PC-9 (cell line): ENCODE measurements around the gene HDDC3. TPM values are rescaled to one million over a fixed set of nuclear protein-coding genes. Genes with fewer than 3 reads are reported as not detected.

Experiments used
- BruUV-seq: library from RNA; stranded (reverse); fragments of 400-500 nt; replicated peaks from 2 replicates; lab custom pipeline; 2021; lab: Mats Ljungman, UMichigan
- CTCF ChIA-PET: fragments of 300-600 bp; sonication (Branson Sonifier 250); formaldehyde crosslinking; loops from one replicate; lab custom pipeline; 2022; ENCODE audit warnings: antibody characterized with exemption; lab: Charles Lee
- POLR2A ChIA-PET: fragments of 300-600 bp; sonication (Branson Sonifier 250); formaldehyde crosslinking; loops from one replicate; lab custom pipeline; 2022; ENCODE audit warnings: antibody characterized with exemption; ENCODE audit not compliant: unreplicated experiment; lab: Charles Lee
- DNase-seq, 2 experiments: peaks; one replicate each; pipeline versions ENCODE4 v3.0.0 to v3.0.0-alpha.2; 2015 to 2022; ENCODE audit warnings: mixed read lengths in 1 of 2
- H2AFZ ChIP-seq: fragments of 200-600 bp; sonication (generic); 2 replicates; pipeline ENCODE4 v1.8.1; 2017; ENCODE audit warnings: antibody characterized with exemption
- H3F3A ChIP-seq: fragments of 200-600 bp; sonication (generic); 2 replicates; pipeline ENCODE4 v1.8.1; 2017; ENCODE audit warnings: antibody characterized with exemption, mild to moderate bottlenecking, low read depth; ENCODE audit not compliant: insufficient read depth
- H3K27ac ChIP-seq: fragments of 200-600 bp; sonication (generic); 2 replicates; pipeline ENCODE4 v1.6.1; 2016; ENCODE audit warnings: mixed run types
- H3K27me3 ChIP-seq: fragments of 200-600 bp; sonication (generic); 2 replicates; pipeline ENCODE4 v1.6.1; 2016; ENCODE audit warnings: low read depth, mixed run types; ENCODE audit not compliant: insufficient read depth
- H3K36me3 ChIP-seq: fragments of 200-600 bp; sonication (generic); 2 replicates; pipeline ENCODE4 v1.6.1; 2016; ENCODE audit warnings: low read depth, mixed run types
- H3K4me1 ChIP-seq: fragments of 200-600 bp; sonication (generic); replicated peaks from 2 replicates; pipeline ENCODE4 v1.6.1; 2016; ENCODE audit warnings: mixed run types; ENCODE audit not compliant: insufficient read depth
- H3K4me2 ChIP-seq: fragments of 200-600 bp; sonication (generic); 2 replicates; pipeline ENCODE4 v1.6.1; 2017; ENCODE audit warnings: mixed run types
- H3K4me3 ChIP-seq: fragments of 200-600 bp; sonication (generic); 2 replicates; pipeline ENCODE4 v1.6.1; 2016; ENCODE audit warnings: mixed run types
- H3K79me2 ChIP-seq: fragments of 200-600 bp; sonication (generic); 2 replicates; pipeline ENCODE4 v1.6.1; 2017; ENCODE audit warnings: low read depth, mixed run types
- H3K9me2 ChIP-seq: fragments of 200-600 bp; sonication (generic); 2 replicates; pipeline ENCODE4 v1.8.1; 2017; ENCODE audit warnings: mild to moderate bottlenecking; ENCODE audit not compliant: insufficient read depth
- H3K9me3 ChIP-seq: fragments of 200-600 bp; sonication (generic); 2 replicates; pipeline ENCODE4 v1.8.1; 2016; ENCODE audit warnings: low read depth; ENCODE audit not compliant: insufficient read depth
- H4K20me1 ChIP-seq: fragments of 200-600 bp; sonication (generic); 2 replicates; pipeline ENCODE4 v1.8.1; 2017; ENCODE audit not compliant: insufficient read depth
- CTCF ChIP-seq: fragments of 200-600 bp; sonication (generic); conservative IDR thresholded peaks from 2 replicates; pipeline ENCODE4 v1.6.1; 2017; ENCODE audit warnings: mixed run types, antibody characterized with exemption, mild to moderate bottlenecking, moderate library complexity
- EZH2 ChIP-seq: fragments of 200-600 bp; sonication (generic); IDR thresholded peaks from 2 replicates; pipeline ENCODE4 v1.8.0; 2017; ENCODE audit warnings: antibody characterized with exemption, low read depth
- intact Hi-C: fragments of 100-400 bp; cut with micrococcal nuclease; formaldehyde crosslinking; loops from one replicate; pipeline ENCODE4 v1.10.0; 2022; ENCODE audit not compliant: unreplicated experiment
- total RNA-seq: library from RNA; stranded (reverse); gene quantifications from 2 replicates; pipeline ENCODE4 v1.2.3, GENCODE V29; 2021

HDDC3 gene
- total RNA-seq, 1 experiment from 2014 or later, result 18.1 TPM

DNA sequence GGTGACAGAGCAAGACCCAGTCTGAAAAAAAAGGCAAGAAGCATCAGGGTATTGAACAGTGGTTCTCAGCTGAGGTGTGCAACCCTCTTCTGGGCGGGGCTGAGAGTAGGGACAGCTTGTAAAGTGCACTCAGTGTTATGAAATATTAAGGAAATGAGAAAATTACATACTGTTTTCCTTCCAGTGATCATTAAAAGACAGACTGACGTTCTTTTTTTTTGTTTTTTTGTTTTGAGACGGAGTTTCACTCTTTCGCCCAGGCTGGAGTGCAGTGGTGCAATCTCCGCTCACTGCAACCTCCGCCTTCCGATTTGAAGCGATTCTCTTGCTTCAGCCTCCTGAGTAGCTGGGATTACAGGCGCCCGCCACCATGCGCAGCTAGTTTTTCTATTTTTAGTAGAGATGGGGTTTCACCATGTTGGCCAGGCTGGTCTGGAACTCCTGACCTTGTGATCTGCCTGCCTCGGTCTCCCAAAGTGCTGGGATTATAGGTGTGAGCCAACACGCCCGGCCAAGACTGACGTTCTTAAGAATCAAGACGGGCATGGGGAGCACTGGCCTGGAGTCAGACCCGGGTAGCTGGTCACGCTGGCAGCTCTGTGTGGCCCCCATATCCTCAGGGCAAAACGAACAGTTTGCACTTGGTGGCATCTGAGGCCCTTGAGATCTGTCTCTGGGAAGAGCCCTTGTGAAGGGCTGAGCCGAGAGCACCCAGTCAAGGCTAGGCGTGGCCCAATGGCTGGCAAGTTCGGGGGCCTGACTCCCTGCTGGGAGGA, 17.9 kb downstream of the HDDC3 start:
- Histone ChIP-seq H3K79me2 (no peaks in the 10 kb centered on the region), H3K36me3 (no peaks in the 10 kb centered on the region), H3K9me3 (no peaks in the 10 kb centered on the region), H3K4me2 (no peak overlapping the region), H4K20me1 (no peaks in the 10 kb centered on the region), H3K4me3 (no peak overlapping the region), H3F3A (no peaks in the 10 kb centered on the region), H3K9me2 (no peaks in the 10 kb centered on the region), H2AFZ (no peak overlapping the region), H3K4me1 (no peaks in the 10 kb centered on the region), H3K27me3 (no peaks in the 10 kb centered on the region), H3K27ac (no peak overlapping the region)
- intact Hi-C loops, result no loop called here
- no TSS peak for BruUV-seq
- CTCF ChIA-PET, result interaction anchor here (0.6 kb wide), 1 partner anchor 447 kb away, joined by 3 read pairs; no protein-coding TSS in a partner anchor
- POLR2A ChIA-PET, result no interaction called here
- TF ChIP-seq EZH2 (no peak), CTCF (no peak)
- DNase-seq, result no peak

DNA sequence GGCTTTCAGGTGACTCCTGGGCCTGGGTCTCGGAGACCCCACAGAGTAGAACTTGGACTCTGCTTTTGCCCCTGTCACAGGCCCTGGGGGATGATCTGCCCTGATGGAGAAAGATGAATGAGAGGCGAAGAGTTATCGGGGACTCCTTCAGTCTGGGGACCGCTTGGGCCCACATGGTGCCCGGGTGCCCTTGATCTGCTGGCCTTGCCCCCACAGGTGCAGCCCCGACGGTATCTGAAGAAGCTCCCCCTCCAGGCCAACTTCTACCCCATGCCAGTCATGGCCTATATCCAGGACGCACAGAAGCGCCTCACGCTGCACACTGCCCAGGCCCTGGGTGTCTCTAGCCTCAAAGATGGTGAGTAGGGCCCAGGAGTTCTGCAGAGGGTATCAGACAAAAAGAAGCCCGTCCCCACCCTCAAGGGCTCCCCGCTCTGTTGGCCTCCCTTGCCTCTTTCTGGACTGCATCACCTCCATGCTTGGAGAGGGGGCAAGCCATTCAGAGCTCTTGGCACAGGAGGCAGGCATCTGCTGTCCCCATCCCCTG, 18.9 kb downstream of the HDDC3 start:
- no peak overlapping the region for H3K27ac ChIP-seq
- ChIA-PET POLR2A (no interaction called here), CTCF (interaction anchor here (0.6 kb wide), 1 partner anchor 446 kb away, joined by 3 read pairs; no protein-coding TSS in a partner anchor)
- no peak overlapping the region for H3K4me3 ChIP-seq
- no peaks in the 10 kb centered on the region for H4K20me1 ChIP-seq
- no peaks in the 10 kb centered on the region for H3K36me3 ChIP-seq
- no peaks in the 10 kb centered on the region for H3K9me2 ChIP-seq
- DNase-seq, result no peak
- no peak overlapping the region for H3K4me2 ChIP-seq
- H3K4me1 ChIP-seq, result no peaks in the 10 kb centered on the region
- TF ChIP-seq CTCF (no peak), EZH2 (no peak)
- no peaks in the 10 kb centered on the region for H3K9me3 ChIP-seq
- H2AFZ ChIP-seq, result no peak overlapping the region
- intact Hi-C loops, result no loop called here
- H3F3A ChIP-seq, result no peaks in the 10 kb centered on the region
- BruUV-seq, result no TSS peak
- no peaks in the 10 kb centered on the region for H3K79me2 ChIP-seq
- no peaks in the 10 kb centered on the region for H3K27me3 ChIP-seq

DNA sequence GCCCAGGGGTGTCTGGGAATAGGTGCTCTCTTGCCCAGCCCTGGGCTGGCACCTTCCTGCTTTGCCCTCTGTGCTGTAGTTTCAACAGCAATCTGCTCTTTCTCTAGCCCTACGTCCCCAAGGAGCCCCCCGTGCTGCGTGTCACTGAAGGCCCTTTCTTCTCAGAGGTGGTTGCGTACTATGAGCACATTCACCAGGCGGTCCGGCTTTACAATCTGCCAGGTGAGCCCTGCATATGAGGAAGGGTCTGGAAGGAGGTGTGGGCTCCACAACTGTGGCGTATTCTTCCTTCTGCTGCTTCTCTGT, 19.6 kb downstream of the HDDC3 start:
- Histone ChIP-seq H2AFZ (no peak overlapping the region), H4K20me1 (no peaks in the 10 kb centered on the region), H3K4me2 (no peak overlapping the region), H3K4me1 (no peaks in the 10 kb centered on the region), H3F3A (peaks cover 2% of the 10 kb centered on the region; the same call in 1 of the 2 replicates), H3K27ac (no peak overlapping the region), H3K4me3 (no peak overlapping the region), H3K79me2 (no peaks in the 10 kb centered on the region), H3K9me2 (no peaks in the 10 kb centered on the region), H3K9me3 (no peaks in the 10 kb centered on the region), H3K36me3 (no peaks in the 10 kb centered on the region), H3K27me3 (no peaks in the 10 kb centered on the region)
- intact Hi-C loops, result no loop called here
- no TSS peak for BruUV-seq
- ChIA-PET POLR2A (no interaction called here), CTCF (no interaction called here)
- TF ChIP-seq EZH2 (no peak), CTCF (no peak)
- DNase-seq, result no peak
